Activated CD8-positive, alpha-beta T cell treated with anti-CD3 and anti-CD28 coated beads for 36 hours (primary cell): ENCODE data around the gene EPM2AIP1. TPM values are rescaled to one million over a fixed set of nuclear protein-coding genes. Genes with fewer than 3 reads are reported as not detected.

ENCODE experiments used
- ATAC-seq: fragments of 200-7000 bp; cut with Tn5 transposase; one replicate; pipeline ENCODE4 v1.10.0; 2021; ENCODE audit warnings: mild to moderate bottlenecking, moderate library complexity
- CTCF ChIA-PET: fragments of 350-600 bp; sonication (Branson Sonifier 250); formaldehyde crosslinking; loops from one replicate; lab custom pipeline; 2021; ENCODE audit warnings: antibody characterized with exemption; lab: Charles Lee
- POLR2A ChIA-PET: fragments of 350-600 bp; sonication (Branson Sonifier 250); formaldehyde crosslinking; loops from one replicate; lab custom pipeline; 2021; ENCODE audit warnings: antibody characterized with exemption; lab: Charles Lee
- DNase-seq: peaks from one replicate; pipeline ENCODE4 v3.0.0-alpha.2; 2020
- H3K27ac Mint-ChIP-seq: one replicate; pipeline ENCODE4 v1.8.0; 2021; ENCODE audit warnings: mild to moderate bottlenecking, mixed read lengths
- H3K27me3 Mint-ChIP-seq: one replicate; pipeline ENCODE4 v1.8.0; 2021; ENCODE audit warnings: mixed read lengths
- H3K36me3 Mint-ChIP-seq: one replicate; pipeline ENCODE4 v1.8.0; 2021; ENCODE audit warnings: low read depth, mixed read lengths
- H3K4me1 Mint-ChIP-seq: one replicate; pipeline ENCODE4 v1.8.0; 2021; ENCODE audit warnings: low read depth, mixed read lengths
- H3K4me3 Mint-ChIP-seq: one replicate; pipeline ENCODE4 v1.8.0; 2021; ENCODE audit warnings: mild to moderate bottlenecking, moderate library complexity, mixed read lengths
- H3K9me3 Mint-ChIP-seq: one replicate; pipeline ENCODE4 v1.8.0; 2021; ENCODE audit warnings: mixed read lengths
- intact Hi-C: fragments of 100-400 bp; cut with micrococcal nuclease; formaldehyde crosslinking; loops from one replicate; pipeline ENCODE4 v1.10.0; 2022
- total RNA-seq, 2 experiments: library from RNA; stranded (reverse); gene quantifications; one replicate each; pipeline ENCODE4 v1.2.3, GENCODE V29; 2021
- TF ChIP-seq, protein P1 (sequence below): fragments of 200-600 bp; IDR thresholded peaks from one replicate; pipeline ENCODE4 v1.8.0; 2022; ENCODE audit warnings: antibody characterized with exemption, mild to moderate bottlenecking

EPM2AIP1 gene
- total RNA-seq, 2 experiments from 2014 or later: 11.8 to 12.3 TPM

DNA sequence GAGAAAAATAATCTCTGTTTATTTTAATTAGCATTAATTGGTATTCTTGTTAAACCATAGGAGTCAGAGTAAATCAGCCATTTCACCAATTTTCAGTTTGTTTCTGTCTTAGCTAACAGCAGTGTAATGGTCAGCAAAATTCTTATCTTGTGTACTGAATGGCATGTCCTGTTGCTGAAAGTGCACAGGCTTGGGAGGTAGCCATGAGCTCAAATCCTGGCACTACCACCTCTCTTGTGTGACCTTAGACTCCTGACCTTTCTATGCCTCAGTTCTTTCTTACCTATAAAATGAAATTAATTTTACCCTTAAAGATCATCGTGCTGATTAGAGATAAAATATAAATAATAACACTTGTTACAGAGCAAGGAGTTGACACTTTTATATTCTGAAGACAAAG lies 36.2 kb upstream of the EPM2AIP1 start:
- H3K4me3 Mint-ChIP-seq: no peak overlapping the region
- CTCF ChIA-PET: interaction anchor here (1.5 kb wide), 1 partner anchor 20 kb away, joined by 3 read pairs; no protein-coding TSS in a partner anchor
- peaks cover 7% of the 10 kb centered on the region for H3K4me1 Mint-ChIP-seq
- no peak overlapping the region for H3K27ac Mint-ChIP-seq
- H3K36me3 Mint-ChIP-seq: peaks cover 68% of the 10 kb centered on the region
- POLR2A ChIA-PET: no interaction called here
- ATAC-seq: no peak
- TF ChIP-seq, protein P1, sequence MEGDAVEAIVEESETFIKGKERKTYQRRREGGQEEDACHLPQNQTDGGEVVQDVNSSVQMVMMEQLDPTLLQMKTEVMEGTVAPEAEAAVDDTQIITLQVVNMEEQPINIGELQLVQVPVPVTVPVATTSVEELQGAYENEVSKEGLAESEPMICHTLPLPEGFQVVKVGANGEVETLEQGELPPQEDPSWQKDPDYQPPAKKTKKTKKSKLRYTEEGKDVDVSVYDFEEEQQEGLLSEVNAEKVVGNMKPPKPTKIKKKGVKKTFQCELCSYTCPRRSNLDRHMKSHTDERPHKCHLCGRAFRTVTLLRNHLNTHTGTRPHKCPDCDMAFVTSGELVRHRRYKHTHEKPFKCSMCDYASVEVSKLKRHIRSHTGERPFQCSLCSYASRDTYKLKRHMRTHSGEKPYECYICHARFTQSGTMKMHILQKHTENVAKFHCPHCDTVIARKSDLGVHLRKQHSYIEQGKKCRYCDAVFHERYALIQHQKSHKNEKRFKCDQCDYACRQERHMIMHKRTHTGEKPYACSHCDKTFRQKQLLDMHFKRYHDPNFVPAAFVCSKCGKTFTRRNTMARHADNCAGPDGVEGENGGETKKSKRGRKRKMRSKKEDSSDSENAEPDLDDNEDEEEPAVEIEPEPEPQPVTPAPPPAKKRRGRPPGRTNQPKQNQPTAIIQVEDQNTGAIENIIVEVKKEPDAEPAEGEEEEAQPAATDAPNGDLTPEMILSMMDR: no peak
- DNase-seq: no peak
- no peaks in the 10 kb centered on the region for H3K27me3 Mint-ChIP-seq
- intact Hi-C loops: no loop called here
- peaks cover 2% of the 10 kb centered on the region for H3K9me3 Mint-ChIP-seq

DNA sequence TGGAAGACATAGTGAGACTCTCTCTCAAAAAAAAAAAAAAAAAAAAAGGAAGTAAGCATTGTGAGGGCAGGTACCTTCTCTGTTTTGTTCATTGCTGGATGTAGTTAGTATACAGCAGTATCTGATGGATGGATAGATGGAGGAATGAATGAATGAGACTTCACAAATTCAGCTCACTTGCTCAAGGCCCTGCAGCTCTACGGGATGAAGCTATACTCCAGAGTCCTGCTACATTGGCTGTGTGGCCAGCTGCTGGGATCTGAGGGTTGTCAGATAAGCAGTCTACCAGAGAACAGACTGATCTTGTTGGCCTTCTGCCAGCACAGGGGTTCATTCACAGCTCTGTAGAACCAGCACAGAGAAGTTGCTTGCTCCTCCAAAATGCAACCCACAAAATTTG lies 35.4 kb upstream of the EPM2AIP1 start:
- Mint-ChIP-seq H3K27ac (no peak overlapping the region), H3K4me3 (no peak overlapping the region), H3K36me3 (peaks cover 65% of the 10 kb centered on the region), H3K27me3 (no peaks in the 10 kb centered on the region), H3K4me1 (peaks cover 7% of the 10 kb centered on the region), H3K9me3 (no peaks in the 10 kb centered on the region)
- CTCF ChIA-PET: no interaction called here
- DNase-seq (no peak), ATAC-seq (no peak)
- TF ChIP-seq, protein P1: no peak
- POLR2A ChIA-PET: no interaction called here
- intact Hi-C loops: no loop called here

DNA sequence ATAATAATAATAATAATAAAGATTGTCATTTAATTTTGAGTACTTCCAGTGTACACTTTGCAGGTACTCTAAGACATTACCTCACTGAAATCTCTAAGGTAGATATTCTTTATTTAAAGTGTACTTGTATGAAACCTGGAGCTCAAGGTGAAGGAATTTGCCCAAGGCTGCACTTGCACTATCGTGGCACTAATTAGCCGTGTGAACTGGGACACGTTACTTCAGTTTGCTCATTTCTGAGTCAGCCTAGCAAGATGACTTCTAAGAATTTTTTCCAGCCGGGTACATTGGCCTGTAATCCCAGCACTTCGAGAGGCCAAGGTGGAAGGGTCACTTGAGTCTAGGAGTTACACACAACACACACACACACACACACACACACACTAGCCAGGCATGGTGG lies 33.9 kb upstream of the EPM2AIP1 start:
- POLR2A ChIA-PET: no interaction called here

DNA sequence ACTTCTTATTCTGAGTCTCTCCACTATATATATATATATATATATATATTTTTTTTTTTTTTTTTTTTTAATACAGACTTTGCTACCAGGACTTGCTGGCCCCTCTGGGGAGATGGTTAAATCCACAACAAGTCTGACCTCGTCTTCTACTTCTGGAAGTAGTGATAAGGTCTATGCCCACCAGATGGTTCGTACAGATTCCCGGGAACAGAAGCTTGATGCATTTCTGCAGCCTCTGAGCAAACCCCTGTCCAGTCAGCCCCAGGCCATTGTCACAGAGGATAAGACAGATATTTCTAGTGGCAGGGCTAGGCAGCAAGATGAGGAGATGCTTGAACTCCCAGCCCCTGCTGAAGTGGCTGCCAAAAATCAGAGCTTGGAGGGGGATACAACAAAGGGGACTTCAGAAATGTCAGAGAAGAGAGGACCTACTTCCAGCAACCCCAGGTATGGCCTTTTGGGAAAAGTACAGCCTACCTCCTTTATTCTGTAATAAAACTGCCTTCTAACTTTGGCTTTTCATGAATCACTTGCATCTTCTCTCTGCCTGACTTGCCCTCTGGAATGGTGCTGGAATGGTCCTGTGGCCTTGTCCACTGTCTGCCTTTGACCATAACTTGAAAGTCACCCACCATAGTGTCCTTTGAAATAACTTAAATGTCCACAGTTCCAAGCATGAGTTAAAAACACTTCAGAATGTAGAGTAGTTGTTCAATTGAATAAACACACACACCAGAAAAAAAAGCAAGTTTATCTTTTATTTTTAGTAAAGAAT lies 32.8 kb upstream of the EPM2AIP1 start:
- H3K36me3 Mint-ChIP-seq: peaks cover 57% of the 10 kb centered on the region
- H3K9me3 Mint-ChIP-seq: no peaks in the 10 kb centered on the region
- H3K4me3 Mint-ChIP-seq: no peak overlapping the region
- H3K4me1 Mint-ChIP-seq: peaks cover 7% of the 10 kb centered on the region
- ChIA-PET CTCF (interaction anchor here (1.1 to 2.7 kb wide), 5 partner anchors 10 to 187 kb away, joined by 3 to 17 read pairs (median 6); no protein-coding TSS in a partner anchor), POLR2A (no interaction called here)
- DNase-seq (no peak), ATAC-seq (no peak)
- TF ChIP-seq, protein P1: no peak
- H3K27me3 Mint-ChIP-seq: no peaks in the 10 kb centered on the region
- H3K27ac Mint-ChIP-seq: no peak overlapping the region
- intact Hi-C loops: no loop called here

More for the DNA sequence above, 33.9 kb upstream of the EPM2AIP1 start:
- intact Hi-C loops: no loop called here
- H3K27ac Mint-ChIP-seq: no peak overlapping the region
- TF ChIP-seq, protein P1: no peak
- H3K36me3 Mint-ChIP-seq: peaks cover 62% of the 10 kb centered on the region
- no peaks in the 10 kb centered on the region for H3K27me3 Mint-ChIP-seq
- CTCF ChIA-PET: no interaction called here
- no peak for ATAC-seq
- DNase-seq: no peak
- H3K4me3 Mint-ChIP-seq: no peak overlapping the region
- peaks cover 7% of the 10 kb centered on the region for H3K4me1 Mint-ChIP-seq
- no peaks in the 10 kb centered on the region for H3K9me3 Mint-ChIP-seq

DNA sequence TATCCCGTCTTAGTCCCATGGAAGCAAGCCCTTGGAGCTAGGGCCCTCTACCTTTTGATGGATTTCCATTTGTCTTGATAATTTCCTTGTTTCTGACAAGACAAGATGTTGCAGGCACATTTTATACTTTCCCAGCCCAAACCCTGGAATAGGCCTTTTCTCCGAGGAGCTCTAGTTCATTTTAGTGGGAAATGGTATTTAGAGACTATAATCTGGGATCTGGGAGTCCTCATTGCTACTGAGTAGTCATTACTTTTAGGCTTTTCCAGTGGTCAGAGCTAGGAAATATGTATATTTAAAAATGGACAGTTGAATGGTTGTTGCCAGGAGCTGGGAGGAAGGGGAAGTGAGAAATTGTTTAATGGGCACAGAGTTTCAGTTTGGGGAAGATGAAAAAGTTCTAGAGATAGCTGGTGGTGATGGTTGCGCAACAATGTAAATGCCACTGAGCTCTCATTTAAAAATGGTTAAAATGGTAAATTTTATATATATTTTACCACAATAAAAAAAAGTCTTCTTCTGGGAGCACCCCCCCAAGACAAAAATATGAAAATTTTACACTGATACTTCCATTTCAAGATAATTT lies 32.0 kb upstream of the EPM2AIP1 start:
- intact Hi-C loops: no loop called here
- no peaks in the 10 kb centered on the region for H3K27me3 Mint-ChIP-seq
- DNase-seq (no peak), ATAC-seq (no peak)
- peaks cover 7% of the 10 kb centered on the region for H3K4me1 Mint-ChIP-seq
- TF ChIP-seq, protein P1: no peak
- H3K4me3 Mint-ChIP-seq: no peak overlapping the region
- ChIA-PET CTCF (interaction anchor here (0.6 to 2.7 kb wide), 12 partner anchors 9 to 225 kb away, joined by 3 to 17 read pairs (median 4); no protein-coding TSS in a partner anchor), POLR2A (no interaction called here)
- no peaks in the 10 kb centered on the region for H3K9me3 Mint-ChIP-seq
- no peak overlapping the region for H3K27ac Mint-ChIP-seq
- peaks cover 62% of the 10 kb centered on the region for H3K36me3 Mint-ChIP-seq
